ENCODE measurements around the gene CCN5.

The CCN5 gene

GRCh38 chr20:44725837-44726236 is 10.7 kb downstream of the CCN5 start:
- Histone ChIP-seq H3K27me3 (ENCODE audit: insufficient read depth, low read length, poor library complexity, severe bottlenecking) (no peaks in the 10 kb centered on the region), H3K9me3 (ENCODE audit: insufficient read depth, low read depth, low read length) (no peaks in the 10 kb centered on the region), H3K4me3 (ENCODE audit: low read length, poor library complexity, severe bottlenecking) (no peak overlapping the region)

GRCh38 chr20:44727039-44727438 is 11.9 kb downstream of the CCN5 start:
- no peaks in the 10 kb centered on the region for H3F3A ChIP-seq (ENCODE audit: low read depth)
- H3K9ac ChIP-seq (ENCODE audit: low read depth, low read length, poor library complexity, severe bottlenecking): no peak overlapping the region
- no peak overlapping the region for H3K4me2 ChIP-seq (ENCODE audit: low read depth, low read length, poor library complexity, severe bottlenecking)
- no peaks in the 10 kb centered on the region for H3K9me3 ChIP-seq (ENCODE audit: insufficient read depth, low read depth, low read length)
- H3K4me3 ChIP-seq (ENCODE audit: low read length, poor library complexity, severe bottlenecking): no peak overlapping the region
- H3K4me1 ChIP-seq (ENCODE audit: insufficient read depth, low read length, poor library complexity, severe bottlenecking): peaks cover 5% of the 10 kb centered on the region
- H3K79me2 ChIP-seq (ENCODE audit: insufficient read depth, low read length): no peaks in the 10 kb centered on the region
- TF ChIP-seq CTCF (conservative IDR thresholded peaks at IDR 0.05; ENCODE audit: low read length): no peak
- no peak for TF ChIP-seq EZH2phosphoT487 (IDR thresholded peaks at IDR 0.05; ENCODE audit: borderline replicate concordance)
- H3K27me3 ChIP-seq (ENCODE audit: insufficient read depth, low read length, poor library complexity, severe bottlenecking): no peaks in the 10 kb centered on the region
- H2AFZ ChIP-seq (ENCODE audit: low read length): no peak overlapping the region
- no peaks in the 10 kb centered on the region for H3K36me3 ChIP-seq (ENCODE audit: insufficient read depth, low read length)
- no peaks in the 10 kb centered on the region for H3K9me2 ChIP-seq (replicated peaks; ENCODE audit: low read depth, low read length)
- H4K20me1 ChIP-seq (ENCODE audit: insufficient read depth, low read length, poor library complexity, severe bottlenecking): no peaks in the 10 kb centered on the region

More at GRCh38 chr20:44725837-44726236, 10.7 kb downstream of the CCN5 start:
- H3K4me1 ChIP-seq (ENCODE audit: insufficient read depth, low read length, poor library complexity, severe bottlenecking): peaks cover 5% of the 10 kb centered on the region
- TF ChIP-seq CTCF (conservative IDR thresholded peaks at IDR 0.05; ENCODE audit: low read length): no peak
- TF ChIP-seq EZH2phosphoT487 (IDR thresholded peaks at IDR 0.05; ENCODE audit: borderline replicate concordance): no peak
- H4K20me1 ChIP-seq (ENCODE audit: insufficient read depth, low read length, poor library complexity, severe bottlenecking): no peaks in the 10 kb centered on the region
- no peaks in the 10 kb centered on the region for H3K36me3 ChIP-seq (ENCODE audit: insufficient read depth, low read length)
- H3K79me2 ChIP-seq (ENCODE audit: insufficient read depth, low read length): no peaks in the 10 kb centered on the region
- H3K4me2 ChIP-seq (ENCODE audit: low read depth, low read length, poor library complexity, severe bottlenecking): no peak overlapping the region
- no peaks in the 10 kb centered on the region for H3F3A ChIP-seq (ENCODE audit: low read depth)
- no peaks in the 10 kb centered on the region for H3K9me2 ChIP-seq (replicated peaks; ENCODE audit: low read depth, low read length)
- no peak overlapping the region for H2AFZ ChIP-seq (ENCODE audit: low read length)
- no peak overlapping the region for H3K9ac ChIP-seq (ENCODE audit: low read depth, low read length, poor library complexity, severe bottlenecking)

GRCh38 chr20:44727651-44728050 is 12.5 kb downstream of the CCN5 start:
- H3K36me3 ChIP-seq (ENCODE audit: insufficient read depth, low read length): no peaks in the 10 kb centered on the region
- H4K20me1 ChIP-seq (ENCODE audit: insufficient read depth, low read length, poor library complexity, severe bottlenecking): no peaks in the 10 kb centered on the region
- no peak overlapping the region for H3K4me2 ChIP-seq (ENCODE audit: low read depth, low read length, poor library complexity, severe bottlenecking)
- no peaks in the 10 kb centered on the region for H3K9me3 ChIP-seq (ENCODE audit: insufficient read depth, low read depth, low read length)
- H2AFZ ChIP-seq (ENCODE audit: low read length): no peak overlapping the region
- no peaks in the 10 kb centered on the region for H3K79me2 ChIP-seq (ENCODE audit: insufficient read depth, low read length)
- H3K4me1 ChIP-seq (ENCODE audit: insufficient read depth, low read length, poor library complexity, severe bottlenecking): peaks cover 5% of the 10 kb centered on the region
- no peak overlapping the region for H3K4me3 ChIP-seq (ENCODE audit: low read length, poor library complexity, severe bottlenecking)
- no peaks in the 10 kb centered on the region for H3K27me3 ChIP-seq (ENCODE audit: insufficient read depth, low read length, poor library complexity, severe bottlenecking)
- no peaks in the 10 kb centered on the region for H3K9me2 ChIP-seq (replicated peaks; ENCODE audit: low read depth, low read length)
- H3K9ac ChIP-seq (ENCODE audit: low read depth, low read length, poor library complexity, severe bottlenecking): no peak overlapping the region
- H3F3A ChIP-seq (ENCODE audit: low read depth): no peaks in the 10 kb centered on the region
- TF ChIP-seq CTCF (conservative IDR thresholded peaks at IDR 0.05; ENCODE audit: low read length) (no peak), EZH2phosphoT487 (IDR thresholded peaks at IDR 0.05; ENCODE audit: borderline replicate concordance) (no peak)
